Activated gamma-delta T cell treated with Interleukin-2 at 50 U/mL for 16 hours (primary cell): Measurements from ENCODE around the gene TAS2R5.
A peak's percentile ranks its signal among the peaks of the same experiment; 100 is the strongest.
"Not testable (repeated sequence)": the region's sequence is repeated elsewhere in the genome, so short reads cannot be mapped to it uniquely, and the experiment has no call there.

Source experiments
- DNase-seq: peaks from one replicate; pipeline ENCODE4 v3.0.0-alpha.2; 2020

TAS2R5 gene, protein sequence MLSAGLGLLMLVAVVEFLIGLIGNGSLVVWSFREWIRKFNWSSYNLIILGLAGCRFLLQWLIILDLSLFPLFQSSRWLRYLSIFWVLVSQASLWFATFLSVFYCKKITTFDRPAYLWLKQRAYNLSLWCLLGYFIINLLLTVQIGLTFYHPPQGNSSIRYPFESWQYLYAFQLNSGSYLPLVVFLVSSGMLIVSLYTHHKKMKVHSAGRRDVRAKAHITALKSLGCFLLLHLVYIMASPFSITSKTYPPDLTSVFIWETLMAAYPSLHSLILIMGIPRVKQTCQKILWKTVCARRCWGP

DNA sequence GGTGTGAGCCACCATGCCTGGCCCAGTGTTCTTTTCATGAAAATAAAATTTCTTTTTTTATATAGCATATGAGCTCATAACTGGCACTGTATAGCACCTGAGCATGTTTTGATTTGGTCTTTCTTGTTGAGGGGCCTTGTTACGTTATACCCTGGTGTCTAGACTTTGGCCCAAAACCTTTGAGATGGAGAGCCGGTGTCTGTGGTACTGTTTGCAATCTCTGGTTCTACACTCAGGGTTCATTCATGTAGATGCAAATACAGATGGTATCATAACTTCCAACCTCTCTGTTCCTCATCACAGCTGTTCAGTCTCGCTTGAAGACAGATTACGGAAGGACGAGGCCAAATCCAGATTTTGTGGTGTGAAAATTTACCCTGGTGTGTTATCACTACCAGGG is at the start of gene TAS2R5:
Gene TAS2R5 (plus strand): TSS at position 301 of the 400 bp plus-strand sequence. CDS start 145 bp downstream, outside the sequence.
- DNase-seq, result no peak

DNA sequence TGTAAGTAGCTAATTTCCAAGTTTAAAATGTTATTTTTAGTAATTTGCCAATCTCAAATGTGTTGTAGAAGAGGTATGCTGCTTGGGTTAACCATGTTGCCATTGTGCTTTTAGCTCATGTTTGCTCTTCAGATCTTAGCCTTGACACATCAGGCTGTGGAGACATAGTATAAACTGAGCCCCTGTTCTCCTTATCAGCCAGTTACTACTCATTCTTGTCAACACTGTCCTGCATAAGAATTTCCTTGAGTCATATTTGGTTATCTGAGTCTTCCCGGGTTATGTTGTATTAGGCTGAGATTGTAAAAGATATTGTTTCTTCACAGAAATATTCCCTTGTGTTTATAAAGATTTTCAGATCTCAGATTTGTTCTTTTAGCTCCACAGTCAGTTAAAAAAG is 47.8 kb upstream of the TAS2R5 start:
- DNase-seq, result no peak

DNA sequence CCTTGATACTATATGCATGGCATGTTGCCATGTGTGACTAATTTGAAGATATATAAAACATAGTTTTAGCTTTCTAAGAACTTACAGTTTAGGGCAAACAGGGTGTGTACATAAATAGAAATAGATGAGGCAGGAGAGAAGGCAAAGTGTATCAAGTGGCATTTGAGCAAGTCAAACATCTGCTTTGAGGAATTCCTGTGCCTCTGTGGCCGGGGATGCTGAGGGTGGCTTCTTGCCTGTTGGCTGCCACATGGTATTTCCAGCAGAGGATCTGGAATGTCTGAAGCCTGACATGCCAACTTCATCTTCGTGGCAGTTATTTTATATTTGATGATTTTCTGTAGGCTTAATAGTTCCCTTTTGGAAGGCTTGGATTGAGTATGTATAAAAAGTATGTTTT is 45.9 kb upstream of the TAS2R5 start:
- no peak for DNase-seq

DNA sequence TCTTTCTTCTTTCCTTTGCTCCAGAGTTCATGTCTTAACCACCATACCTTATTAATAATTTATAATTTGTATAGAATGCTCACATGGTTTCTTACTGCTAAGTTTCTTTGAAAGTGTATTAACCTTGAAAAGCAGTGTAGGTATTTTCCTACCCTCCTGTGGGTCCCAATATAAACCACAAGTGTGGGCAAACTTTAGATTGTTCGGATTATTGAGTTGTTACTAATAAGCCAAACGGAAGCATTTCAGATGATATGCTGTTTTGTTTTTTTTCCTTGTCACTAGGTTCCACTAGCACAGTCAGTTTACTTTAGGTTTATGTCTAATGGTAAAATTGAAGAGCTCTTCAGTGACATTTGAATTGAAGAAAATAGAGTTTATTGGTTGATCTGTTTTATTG is 41.6 kb upstream of the TAS2R5 start:
- no peak for DNase-seq

DNA sequence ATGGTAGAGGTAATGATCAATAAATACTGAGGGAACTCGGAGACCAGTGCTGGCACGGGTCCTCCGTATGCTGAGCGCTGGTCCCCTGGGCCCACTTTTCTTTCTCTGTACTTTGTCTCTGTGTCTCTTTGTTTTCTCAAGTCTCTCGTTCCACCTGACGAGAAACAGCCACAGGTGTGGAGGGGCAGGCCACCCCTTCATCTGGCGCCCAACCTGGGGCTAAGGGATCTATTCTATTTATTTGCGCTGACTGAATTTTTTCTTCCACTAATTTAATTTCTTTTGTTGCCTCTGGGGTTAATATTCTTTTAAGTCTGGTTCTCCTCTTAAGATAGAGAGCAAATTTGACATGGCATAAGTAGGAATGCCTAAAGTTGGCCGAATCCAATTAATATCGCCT is 38.1 kb upstream of the TAS2R5 start:
- DNase-seq, result not testable (repeated sequence)

DNA sequence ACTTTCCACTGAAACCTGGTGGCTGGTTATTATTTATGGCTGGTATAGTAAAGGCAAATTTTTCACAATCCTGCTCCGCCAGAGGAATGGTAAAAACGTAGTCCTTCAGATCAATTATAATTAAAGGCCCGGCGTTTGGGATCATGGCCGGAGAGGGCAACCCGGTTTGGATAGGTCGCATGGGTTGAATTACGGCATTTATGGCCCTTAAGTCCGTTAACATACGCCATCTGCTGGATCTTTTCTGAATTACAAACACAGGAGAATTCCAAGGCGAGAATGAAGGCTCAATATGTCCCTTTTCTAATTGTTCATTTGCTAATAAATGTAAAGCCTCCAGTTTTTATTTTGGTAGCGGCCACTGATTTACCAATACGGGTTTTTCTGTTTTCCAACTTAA is 37.4 kb upstream of the TAS2R5 start:
- DNase-seq, result no peak

DNA sequence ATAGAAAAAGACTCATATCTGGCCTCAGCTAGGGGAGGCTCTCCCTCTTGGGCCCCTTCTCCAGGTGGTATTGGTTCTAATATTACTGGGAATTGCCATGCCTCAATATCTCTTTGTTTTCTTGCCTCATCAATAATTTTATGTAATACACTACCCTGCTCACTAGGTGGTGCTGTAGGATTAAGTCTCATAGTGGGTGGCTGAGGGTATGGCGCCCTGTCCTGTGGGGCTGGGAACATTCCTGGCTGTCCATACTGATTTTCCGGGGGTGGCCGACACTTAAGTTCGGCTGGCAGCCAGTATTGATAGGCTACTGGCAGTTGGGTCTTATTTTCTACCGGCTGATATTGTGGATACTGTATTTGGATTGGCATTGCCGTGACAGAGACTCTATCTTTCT is 35.1 kb upstream of the TAS2R5 start:
- DNase-seq, result no peak

DNA sequence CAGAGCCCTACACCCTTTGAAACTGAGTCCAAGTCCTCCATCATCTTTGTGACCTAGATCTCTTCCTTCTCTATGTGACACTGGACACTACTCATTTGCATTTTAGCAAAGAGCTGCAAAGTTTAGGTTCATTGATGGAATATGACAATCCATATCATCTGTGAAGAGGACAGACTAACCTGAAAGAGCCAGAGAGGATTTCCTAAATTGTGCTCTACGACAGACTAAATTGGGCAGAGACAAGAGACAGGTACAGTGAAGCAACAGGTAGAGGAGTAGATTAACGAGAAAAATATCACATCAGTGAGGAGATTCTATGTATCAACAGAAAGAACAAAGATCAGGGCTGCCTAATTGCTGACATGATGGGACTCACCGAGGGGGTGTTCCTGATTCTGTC is 26.2 kb upstream of the TAS2R5 start, which contains the start of gene TAS2R3:
Gene TAS2R3 (plus strand): TSS at position 301 of the 400 bp plus-strand sequence. CDS start 62 bp downstream, at position 363.
- DNase-seq, result no peak

DNA sequence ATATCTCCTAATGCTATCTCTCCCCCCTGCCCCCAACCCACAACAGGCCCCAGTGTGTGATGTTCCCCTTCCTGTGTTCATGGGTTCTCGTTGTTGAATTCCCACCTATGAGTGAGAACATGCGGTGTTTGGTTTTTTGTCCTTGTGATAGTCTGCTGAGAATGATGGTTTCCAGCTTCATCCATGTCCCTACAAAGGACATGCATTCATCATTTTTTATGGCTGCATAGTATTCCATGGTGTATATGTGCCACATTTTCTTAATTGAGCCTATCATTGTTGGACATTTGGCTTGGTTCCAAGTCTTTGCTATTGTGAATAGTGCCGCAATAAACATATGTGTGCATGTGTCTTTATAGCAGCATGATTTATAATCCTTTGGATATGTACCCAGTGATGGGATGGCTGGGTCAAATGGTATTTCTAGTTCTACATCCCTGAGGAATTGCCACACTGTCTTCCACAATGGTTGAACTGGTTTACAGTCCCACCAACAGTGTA is 19.9 kb upstream of the TAS2R5 start:
- DNase-seq, result not testable (repeated sequence)

DNA sequence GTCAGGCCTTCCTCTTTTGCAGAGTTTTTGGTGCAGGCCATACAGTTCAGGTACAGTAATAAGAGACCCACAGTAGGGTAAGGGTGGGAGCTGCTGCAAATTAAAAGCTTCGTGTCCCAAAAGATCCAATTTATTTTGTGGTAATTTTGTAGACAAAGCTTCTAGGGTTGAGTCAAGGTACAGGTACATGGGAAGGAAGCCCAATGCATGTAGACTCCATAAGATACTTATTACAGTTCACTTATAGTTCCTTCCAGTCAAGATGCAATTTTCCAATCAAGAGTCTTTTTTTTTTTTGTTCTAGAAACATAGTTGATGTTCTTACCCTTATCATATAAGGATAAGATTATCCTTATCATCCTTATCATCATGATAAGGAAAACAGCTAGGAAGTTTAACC is 13.6 kb upstream of the TAS2R5 start, which contains the start of gene TAS2R4:
Gene TAS2R4 (plus strand): TSS at position 301 of the 400 bp plus-strand sequence. CDS start 1,815 bp downstream, outside the sequence.
- no peak for DNase-seq

DNA sequence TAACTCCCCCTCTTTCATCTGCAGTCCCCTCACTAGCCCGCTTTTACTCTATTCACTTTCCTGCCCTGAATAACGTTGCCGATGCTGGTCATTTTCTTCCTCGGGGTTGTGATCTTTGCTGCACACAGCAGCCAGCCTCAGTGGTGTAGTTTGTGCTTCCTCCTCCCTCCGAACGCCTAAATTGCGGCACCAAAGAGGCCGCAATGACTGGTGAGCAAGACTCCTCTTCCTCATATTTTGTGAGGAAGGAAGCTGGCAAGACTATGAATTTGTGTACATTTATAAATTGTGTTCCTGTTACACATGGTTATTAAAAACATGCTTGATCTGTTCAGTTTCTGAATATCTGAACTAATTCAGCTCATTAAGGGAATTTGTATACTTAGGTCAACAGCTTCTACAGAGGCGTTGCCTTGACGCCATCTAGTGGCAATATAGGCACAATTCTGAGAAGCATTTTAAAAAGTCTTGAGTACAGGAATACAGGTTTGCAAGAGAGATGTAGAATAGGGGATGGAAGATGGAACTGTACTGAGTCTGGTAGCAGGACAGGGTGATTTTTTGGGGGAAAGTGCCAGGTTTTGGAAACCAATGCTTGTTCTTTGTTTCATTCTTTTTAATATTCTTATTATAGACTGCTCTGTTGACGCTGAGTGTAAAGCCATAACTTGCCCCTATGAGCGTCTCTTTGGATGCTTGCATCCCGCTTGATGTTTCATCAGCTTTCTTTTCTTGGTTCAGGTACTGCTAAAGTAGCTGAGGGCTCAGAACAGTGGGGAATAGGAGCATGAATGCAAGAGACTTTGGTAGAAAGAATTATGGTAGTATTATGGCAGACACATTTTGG is 4.1 kb upstream of the TAS2R5 start:
- DNase-seq, result peak; percentile 11

DNA sequence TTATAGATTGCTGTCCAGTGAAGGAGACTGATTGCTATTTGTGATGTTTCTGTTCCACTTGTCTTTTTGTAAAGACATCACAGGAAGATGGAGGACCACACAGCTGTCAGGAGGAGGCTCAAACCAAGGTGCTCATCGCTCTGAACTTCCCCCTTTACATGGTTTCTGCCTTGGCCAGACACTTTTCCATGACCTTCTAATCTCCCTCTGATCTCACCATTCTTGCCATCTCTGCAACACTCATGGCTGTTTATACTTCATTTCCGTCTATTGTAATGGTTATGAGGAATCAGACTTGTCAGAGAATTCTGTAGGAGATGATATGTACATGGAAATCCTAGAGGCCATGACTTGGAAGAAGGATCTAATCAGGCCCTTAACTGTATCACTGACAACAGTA is 1.7 kb upstream of the TAS2R5 start:
- no peak for DNase-seq

DNA sequence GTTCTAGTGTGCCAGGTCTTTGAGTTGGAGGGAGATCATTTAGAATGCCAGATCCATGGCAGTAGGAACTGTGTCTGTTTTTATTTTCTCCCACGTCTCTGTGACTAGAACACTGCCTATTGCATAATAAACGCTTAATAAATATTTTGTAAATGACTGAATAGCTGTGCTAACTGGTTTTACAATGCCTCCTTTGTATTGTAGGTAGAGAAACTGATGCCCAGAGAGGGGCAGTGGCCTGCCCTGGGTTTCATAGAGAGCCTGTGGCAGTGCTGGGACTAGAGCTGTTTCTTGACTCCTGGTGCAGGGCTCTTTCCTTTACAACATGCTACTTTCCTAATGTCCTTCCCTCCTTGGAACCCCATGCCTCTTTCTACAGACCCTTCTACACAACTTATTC is 2.5 kb downstream of the TAS2R5 start:
- DNase-seq, result no peak

DNA sequence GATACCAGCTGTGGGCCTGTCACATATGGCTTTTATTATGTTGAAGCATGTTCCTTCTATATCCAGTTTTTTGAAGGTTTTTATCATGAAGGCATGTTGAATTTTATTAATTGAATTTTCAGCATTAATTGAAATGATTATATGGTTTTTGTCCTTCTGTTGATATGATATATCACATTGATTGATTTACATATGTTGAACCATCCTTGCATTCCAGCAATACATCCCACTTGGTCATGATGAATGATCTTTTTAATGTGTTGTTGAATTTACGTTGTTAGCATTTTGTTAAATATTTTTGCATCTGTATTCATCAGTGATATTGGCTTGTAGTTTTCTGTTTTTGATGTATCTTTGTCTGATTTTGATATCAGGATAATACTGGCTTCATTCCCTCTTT is 30.1 kb downstream of the TAS2R5 start:
- DNase-seq, result no peak

DNA sequence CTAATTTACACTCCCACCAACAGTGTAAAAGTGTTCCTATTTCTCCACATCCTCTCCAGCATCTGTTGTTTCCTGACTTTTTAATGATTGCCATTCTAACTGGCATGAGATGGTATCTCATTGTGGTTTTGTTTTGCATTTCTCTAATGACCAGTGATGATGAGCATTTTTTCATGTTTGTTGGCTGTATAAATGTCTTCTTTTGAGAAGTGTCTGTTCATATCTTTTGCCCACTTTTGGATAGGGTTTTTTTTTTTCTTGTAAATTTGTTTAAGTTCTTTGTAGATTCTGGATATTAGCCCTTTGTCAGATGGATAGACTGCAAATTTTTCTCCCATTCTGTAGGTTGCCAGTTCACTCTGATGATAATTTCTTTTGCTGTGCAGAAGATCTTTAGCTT is 32.4 kb downstream of the TAS2R5 start:
- not testable (repeated sequence) for DNase-seq

DNA sequence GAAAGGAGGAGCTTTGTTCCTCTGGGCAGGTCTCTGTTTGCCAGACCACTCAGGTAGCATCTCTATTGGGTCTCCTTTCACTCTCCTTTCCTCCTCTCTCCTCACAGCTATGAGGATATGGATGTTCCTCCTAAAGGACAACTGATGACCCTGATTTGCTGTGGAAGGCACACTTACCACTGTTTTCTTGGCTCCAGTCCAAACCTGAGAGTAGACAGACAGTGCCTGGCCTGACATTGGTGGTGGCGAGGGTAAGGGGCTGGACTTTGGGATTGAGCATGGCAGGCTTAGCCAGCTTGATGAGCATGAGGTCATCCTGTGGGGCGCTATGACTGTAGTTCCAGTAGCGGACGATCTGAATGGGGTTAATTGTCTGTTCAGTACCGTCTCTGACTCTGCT is 47.7 kb downstream of the TAS2R5 start:
- no peak for DNase-seq

DNA sequence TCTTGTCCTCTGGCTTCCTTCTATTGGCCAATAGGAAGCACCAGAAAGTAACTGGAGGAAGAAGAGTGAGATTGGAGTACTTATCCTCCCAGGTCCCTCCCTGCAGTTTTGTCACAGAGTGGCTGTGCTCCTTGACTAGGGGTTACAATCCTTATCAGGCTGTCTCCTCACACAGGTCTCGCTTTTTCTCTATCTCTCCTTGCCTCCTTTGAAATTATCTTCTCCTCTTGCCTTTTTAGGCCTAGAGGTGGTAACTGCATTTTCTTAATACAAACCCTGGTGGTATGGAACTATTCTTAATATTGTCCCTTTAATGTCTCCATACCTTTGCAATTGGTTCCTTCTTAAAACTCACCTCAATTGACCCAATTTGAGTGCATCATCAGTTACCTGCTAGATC is 48.6 kb downstream of the TAS2R5 start:
- DNase-seq, result no peak

DNA sequence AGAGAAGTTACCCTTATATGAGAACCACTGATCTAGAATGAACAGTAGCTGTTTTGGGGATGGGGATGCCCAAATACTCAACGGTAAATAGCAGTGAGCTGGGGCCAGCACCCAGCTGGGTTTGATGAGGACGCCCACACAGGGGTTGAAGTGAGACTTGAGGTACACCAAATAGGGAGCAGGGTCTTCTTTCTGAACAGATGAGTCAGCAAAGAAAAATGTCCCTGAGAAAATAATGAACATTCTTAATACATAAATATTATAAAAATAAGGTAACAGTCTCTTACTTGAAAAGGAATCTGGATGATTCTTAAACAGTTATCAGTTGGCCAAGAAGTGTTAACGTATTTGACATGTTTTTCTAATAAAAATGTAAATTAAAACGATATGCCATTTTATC is 49.2 kb downstream of the TAS2R5 start:
- DNase-seq, result no peak

DNA sequence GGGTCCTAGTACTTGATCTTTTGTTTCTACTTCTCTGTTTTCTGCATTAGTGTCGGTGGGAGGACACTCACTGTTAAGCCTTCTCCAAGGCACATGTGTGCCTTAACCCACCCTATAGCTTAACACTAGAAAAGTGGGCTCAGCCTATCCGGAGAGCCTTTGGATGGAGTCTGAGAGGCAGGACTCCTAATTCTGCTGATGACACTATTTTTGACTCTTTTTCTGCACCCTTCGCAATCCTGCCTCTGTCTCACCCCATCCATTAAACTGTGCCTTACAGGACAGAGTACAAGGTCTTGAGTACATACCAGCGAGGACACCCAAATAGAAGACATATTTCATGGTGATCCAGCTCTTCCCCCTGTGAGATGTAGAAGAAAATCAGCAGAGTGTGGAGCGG is 50.7 kb downstream of the TAS2R5 start:
- DNase-seq, result no peak
